Lower leg skin (tissue), 4 donors: ENCODE results near the gene LGI4. TPM values are rescaled to one million over a fixed set of nuclear protein-coding genes. Genes with fewer than 3 reads are reported as not detected.
"Not testable (repeated sequence)": the region's sequence is repeated elsewhere in the genome, so short reads cannot be mapped to it uniquely, and the experiment has no call there.

Source experiments
- DNase-seq, 2 donors: peaks; one replicate each; pipeline ENCODE4 v3.0.0-alpha.2; 2019; ENCODE audit warnings: low spot score in 2 of 2
- H3K4me3 ChIP-seq: fragments of 200-600 bp; sonication (generic); 2 replicates; pipeline ENCODE4 v1.5.1; 2017; ENCODE audit warnings: mild to moderate bottlenecking, low read depth; ENCODE audit not compliant: poor library complexity, severe bottlenecking
- POLR2A ChIP-seq, 2 donors: fragments of 450-650 bp; IDR thresholded peaks; one replicate each; pipeline ENCODE4 v1.6.1; 2016 to 2017; ENCODE audit warnings: antibody characterized with exemption in 2 of 2, mild to moderate bottlenecking in 1 of 2, moderate library complexity in 1 of 2
- WGBS, 2 donors: methylation state at CpG; one replicate each; pipeline ENCODE4 v1.1.5; 2018; 5-methylcytosine and 5-hydroxymethylcytosine counted together
- intact Hi-C: fragments of 100-400 bp; cut with DNase I; formaldehyde crosslinking; loops from one replicate; pipeline ENCODE4 v1.15.0; 2023; ENCODE audit warnings: low total_unique reads
- total RNA-seq, 4 donors: library from RNA; depleted of rRNA; stranded (reverse); fragments of >200 nt; gene quantifications; one replicate each; pipeline ENCODE4 v1.1.0, GENCODE V29; 2016
- TF ChIP-seq, protein P1 (sequence below), 3 donors: fragments of 450-650 bp; IDR thresholded peaks; one replicate each; pipeline ENCODE4 v1.5.1; 2016; ENCODE audit warnings: antibody characterized with exemption in 3 of 3, mild to moderate bottlenecking in 3 of 3, moderate library complexity in 2 of 3

Gene LGI4
- total RNA-seq, 4 donors from 2014 or later, result 4.3 to 19.4 (median 8.9) TPM

DNA sequence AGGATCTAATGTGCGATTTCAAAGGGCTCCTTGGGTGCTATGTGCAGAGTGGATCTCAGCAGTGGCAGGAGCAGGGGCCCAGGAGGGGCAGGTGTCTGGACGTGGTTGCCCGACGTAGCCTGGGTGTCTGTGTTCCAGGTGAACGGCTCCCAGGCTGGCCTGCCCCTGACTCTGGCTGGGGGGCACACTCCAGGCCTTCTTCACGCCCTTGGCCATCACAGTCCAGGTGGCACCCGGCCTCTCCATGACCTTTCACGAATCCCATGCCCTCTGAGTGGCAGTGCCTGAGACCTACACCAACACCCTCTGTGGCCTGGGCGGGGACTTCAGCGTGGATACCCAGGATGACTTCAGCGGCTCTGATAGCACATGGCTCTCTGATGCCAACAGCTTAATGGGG lies 30.5 kb downstream of the LGI4 start:
- H3K4me3 ChIP-seq, result no peak overlapping the region
- intact Hi-C loops, result no loop called here
- no peak for DNase-seq
- 87 to 89% methylated on average over 11 of the region's 11 CpGs for WGBS, 2 donors
- no peak for TF ChIP-seq POLR2A (IDR thresholded peaks at IDR 0.05)
- TF ChIP-seq, protein P1, sequence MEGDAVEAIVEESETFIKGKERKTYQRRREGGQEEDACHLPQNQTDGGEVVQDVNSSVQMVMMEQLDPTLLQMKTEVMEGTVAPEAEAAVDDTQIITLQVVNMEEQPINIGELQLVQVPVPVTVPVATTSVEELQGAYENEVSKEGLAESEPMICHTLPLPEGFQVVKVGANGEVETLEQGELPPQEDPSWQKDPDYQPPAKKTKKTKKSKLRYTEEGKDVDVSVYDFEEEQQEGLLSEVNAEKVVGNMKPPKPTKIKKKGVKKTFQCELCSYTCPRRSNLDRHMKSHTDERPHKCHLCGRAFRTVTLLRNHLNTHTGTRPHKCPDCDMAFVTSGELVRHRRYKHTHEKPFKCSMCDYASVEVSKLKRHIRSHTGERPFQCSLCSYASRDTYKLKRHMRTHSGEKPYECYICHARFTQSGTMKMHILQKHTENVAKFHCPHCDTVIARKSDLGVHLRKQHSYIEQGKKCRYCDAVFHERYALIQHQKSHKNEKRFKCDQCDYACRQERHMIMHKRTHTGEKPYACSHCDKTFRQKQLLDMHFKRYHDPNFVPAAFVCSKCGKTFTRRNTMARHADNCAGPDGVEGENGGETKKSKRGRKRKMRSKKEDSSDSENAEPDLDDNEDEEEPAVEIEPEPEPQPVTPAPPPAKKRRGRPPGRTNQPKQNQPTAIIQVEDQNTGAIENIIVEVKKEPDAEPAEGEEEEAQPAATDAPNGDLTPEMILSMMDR (IDR thresholded peaks at IDR 0.05), result no peak

DNA sequence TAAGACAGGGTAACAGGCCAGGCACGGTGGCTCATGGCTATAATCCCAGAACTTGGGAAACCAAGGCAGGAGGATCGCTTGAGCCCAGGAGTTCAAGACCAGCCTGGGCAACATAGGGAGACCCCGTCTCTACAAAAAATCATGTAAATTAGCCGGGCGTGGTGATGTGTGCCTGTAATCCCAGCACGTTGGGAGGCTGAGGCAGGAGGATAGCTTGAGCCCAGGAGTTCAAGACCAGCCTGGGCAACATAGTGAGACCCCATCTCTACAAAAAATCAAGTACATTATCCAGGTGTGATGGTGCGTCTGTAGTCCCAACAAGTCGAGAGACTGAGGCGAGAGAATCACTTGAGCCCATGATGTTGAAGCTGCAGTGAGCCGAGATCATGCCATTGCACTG lies 31.2 kb downstream of the LGI4 start:
- DNase-seq, intact Hi-C loops, H3K4me3 ChIP-seq: not testable (repeated sequence)
- WGBS, 2 donors, result 75 to 80% methylated on average over 10 of the region's 10 CpGs

DNA sequence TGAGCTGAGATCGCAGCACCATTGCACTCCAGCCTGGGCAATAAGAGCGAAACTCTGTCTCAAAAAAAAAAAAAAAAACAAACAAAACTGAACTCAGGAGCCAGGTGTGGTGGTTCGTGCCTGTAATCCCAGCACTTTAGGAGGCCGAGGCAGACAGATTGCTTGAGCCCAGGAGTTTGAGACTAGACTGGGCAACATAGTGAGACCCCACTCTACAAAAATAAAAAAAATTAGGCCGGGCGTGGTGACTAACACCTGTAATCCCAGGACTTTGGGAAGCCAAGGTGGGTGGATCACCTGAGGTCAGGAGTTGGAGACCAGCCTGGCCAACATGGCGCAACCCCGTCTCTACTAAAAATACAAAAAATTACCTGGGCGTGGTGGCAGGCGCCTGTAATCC lies 32.9 kb downstream of the LGI4 start:
- 92 to 96% methylated on average over 10 of the region's 10 CpGs for WGBS, 2 donors

DNA sequence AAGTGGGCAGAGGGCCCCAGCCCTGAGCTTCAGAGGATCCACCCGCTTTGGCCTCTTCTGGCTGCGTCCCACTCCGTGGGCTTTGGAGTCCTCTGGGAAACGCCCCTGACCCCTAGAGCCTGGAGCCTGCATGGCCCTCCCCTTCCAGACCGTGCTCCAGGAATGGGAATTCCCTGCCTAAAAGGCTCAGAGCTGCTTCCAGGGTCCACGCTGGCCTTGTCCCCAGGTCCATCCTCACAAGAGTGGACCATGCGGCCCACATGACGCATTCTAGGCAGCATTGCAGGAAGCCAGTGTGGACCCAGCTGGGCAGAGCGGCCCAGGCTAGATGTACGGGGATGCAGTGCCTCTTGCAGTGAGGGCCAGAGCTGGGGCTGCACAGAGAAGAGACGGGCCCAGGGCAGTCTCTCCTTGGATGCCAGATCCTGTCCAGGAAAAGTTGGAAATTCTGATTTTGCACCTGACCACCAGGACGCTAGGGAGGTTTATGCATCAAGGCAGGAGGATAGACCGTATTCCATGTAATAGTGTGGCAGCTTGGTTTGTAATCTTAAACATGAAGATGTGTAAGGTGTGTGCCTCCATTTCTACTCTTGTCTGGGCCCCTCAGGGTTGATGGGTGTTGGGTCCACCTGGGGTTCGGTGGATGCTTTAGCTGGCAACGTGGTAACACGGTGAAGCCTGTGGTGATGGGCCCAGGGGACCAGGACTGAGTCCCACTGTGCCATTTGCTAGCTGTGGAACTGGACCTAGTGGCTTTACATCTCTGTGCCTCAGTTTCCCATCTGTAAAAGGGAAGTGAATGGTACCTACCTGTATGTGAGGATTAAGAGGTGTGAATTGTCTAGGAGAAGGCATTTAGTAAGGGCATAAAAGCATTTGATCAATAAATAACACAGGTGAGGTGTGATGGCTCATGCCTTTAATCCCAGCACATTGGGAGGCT lies 34.0 kb downstream of the LGI4 start:
- no peak overlapping the region for H3K4me3 ChIP-seq
- intact Hi-C loops, result no loop called here
- TF ChIP-seq, protein P1 (IDR thresholded peaks at IDR 0.05), result no peak
- TF ChIP-seq POLR2A (IDR thresholded peaks at IDR 0.05), result no peak
- no peak for DNase-seq
- WGBS, 2 donors, result 77 to 78% methylated on average over 16 of the region's 16 CpGs

More for the DNA sequence above, 32.9 kb downstream of the LGI4 start:
- H3K4me3 ChIP-seq, DNase-seq, intact Hi-C loops: not testable (repeated sequence)

DNA sequence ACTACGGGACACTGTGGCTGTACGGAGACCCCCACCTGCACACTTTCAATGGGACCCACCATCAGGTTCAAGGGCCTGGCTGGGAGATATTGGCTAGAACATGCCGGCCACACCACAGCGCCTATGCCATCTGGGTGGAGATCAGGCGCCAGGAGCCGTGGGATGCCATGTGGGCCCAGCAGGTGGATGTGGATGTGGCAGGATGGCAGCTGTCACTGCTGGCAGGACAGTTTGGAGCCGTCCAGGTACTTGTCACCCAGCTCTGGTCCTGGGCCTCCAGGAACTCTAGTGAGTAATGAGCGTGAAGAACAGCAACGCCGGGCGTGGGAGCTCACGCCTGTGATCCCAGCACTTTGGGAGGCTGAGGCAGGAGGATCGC lies 35.0 kb downstream of the LGI4 start:
- TF ChIP-seq, protein P1 (IDR thresholded peaks at IDR 0.05), result no peak
- TF ChIP-seq POLR2A (IDR thresholded peaks at IDR 0.05), result no peak
- no peak for DNase-seq
- 90 to 92% methylated on average over 11 to 13 of the region's 13 CpGs for WGBS, 2 donors
- H3K4me3 ChIP-seq, result no peak overlapping the region
- intact Hi-C loops, result no loop called here

DNA sequence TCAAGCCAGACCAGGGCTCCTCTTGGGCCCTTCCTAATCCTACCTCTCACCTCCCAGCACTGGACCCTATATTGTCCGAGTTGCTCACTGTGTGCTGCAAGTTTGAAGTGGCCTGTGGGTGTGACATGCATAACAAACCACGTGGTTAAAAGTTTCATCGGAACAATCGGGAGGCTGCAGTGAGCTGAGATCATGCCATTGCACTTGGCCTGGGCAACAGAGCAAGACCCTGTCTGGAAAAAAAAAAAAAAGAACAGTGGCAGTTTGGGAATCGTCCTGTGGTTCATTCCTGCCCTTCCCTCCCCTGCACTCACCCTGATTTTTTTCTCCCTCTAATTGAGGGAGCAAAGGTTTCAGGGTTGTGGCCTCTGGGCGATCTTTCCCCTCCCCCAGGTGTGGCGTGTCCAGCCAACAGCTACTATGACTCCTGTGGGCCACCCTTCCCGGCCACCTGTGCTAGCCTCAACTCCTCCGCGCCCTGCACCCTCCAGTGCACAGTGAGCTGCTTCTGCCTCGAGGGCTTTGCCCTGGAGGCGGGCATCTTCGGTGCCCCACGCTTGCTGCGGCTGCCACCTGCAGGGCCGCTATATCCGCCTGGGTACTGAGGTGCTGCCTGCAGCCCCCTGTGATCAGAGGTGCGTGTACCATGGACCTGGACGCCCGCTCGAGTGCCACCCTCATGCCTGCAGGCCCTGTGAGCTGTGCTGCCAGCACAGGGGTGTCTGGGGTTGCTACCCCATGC lies 35.5 kb downstream of the LGI4 start:
- intact Hi-C loops, result no loop called here
- TF ChIP-seq POLR2A (IDR thresholded peaks at IDR 0.05), result no peak
- TF ChIP-seq, protein P1 (IDR thresholded peaks at IDR 0.05), result no peak
- 73 to 83% methylated on average over 14 to 21 of the region's 21 CpGs for WGBS, 2 donors
- H3K4me3 ChIP-seq, result no peak overlapping the region
- no peak for DNase-seq
